ENCODE results near the gene TNK1.
A peak's percentile ranks its signal among the peaks of the same experiment; 100 is the strongest.

The TNK1 gene

DNA sequence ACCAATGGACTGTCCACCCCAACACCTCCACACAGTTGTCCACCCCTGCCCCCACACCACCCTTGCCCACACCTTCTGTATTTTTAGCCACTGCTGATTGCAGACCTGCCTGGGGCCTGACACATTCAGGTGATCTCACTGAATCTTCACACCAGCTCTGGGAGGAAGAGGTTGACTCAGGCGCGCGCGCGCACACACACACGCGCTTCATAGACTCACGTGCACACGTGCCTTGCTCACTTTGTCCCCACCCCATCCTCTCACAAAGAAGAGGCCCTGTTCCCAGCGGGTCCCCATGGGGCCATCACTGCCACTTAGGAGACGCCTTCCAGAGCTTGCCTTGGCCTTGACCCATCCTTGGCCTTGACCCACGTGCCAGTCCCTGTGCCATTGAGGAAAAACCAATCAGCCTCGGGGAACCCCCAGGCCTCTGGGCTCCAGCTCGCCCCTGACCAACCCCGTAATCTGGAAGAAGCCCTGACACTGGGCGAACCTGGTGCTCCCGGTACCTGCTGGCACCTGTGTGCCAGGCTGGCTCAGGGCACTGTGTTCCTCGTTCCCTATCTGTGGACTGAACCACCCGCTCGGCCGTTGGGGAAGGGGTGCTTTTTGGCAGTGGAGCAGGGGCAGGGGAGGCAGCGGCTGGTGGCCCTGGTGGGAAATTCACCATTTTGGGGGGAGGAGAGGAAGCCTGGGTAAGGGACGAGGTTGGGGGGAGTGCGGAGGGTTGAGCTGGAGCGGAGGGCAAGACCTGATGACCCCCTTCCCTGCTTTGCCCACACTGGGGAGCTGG lies 29.9 kb downstream of the TNK1 start:
- DNase-seq (ENCODE audit: low spot score): no peak

DNA sequence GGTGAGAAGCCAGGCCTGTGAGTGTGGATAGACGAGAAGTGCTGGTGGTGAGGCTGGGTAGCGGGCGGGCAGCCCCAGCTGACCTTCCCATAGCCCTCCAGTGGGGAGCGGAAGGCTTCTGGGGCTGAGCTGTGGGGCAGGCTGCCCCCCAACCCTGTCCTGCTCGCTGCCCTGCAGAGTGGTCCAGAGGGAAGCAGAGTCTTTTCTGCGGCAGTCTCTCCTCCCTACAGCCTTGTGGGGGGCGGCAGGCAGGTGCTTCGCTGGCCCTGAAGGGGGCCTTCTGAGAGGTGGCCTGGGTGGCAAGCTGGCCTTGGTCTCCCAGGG lies 30.5 kb downstream of the TNK1 start:
- DNase-seq (ENCODE audit: low spot score): no peak

DNA sequence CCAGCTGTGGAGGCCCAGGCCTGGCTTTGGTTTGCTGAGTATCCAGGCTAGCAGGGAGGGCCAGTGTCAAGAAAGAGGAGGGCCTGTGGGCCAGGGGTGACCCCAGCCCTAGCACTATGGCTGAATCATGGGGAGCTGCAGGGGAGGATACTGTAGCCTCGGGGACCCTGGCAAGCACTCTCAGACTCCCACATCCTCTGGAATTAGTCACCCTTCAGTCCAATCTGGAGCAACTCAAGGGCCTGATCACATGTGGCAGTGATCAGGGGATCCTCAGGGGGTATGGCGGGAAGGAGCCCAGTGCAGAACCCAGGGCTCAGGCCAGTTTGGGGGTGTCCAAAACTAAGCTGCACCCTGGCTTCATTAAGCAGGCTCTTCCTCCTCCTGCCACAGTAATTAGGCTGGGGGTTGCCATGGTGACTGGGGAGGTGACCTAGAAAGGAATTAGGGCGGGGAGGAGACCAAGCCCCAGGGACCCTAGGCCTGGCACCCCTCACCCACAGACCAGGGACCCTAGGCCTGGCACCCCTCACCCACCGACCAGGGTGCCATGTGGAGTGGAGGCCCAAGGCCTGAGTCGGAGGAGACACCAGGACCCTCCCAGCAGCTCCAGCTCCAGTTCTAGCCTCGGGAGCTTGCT lies 32.6 kb downstream of the TNK1 start:
- DNase-seq (ENCODE audit: low spot score): no peak

DNA sequence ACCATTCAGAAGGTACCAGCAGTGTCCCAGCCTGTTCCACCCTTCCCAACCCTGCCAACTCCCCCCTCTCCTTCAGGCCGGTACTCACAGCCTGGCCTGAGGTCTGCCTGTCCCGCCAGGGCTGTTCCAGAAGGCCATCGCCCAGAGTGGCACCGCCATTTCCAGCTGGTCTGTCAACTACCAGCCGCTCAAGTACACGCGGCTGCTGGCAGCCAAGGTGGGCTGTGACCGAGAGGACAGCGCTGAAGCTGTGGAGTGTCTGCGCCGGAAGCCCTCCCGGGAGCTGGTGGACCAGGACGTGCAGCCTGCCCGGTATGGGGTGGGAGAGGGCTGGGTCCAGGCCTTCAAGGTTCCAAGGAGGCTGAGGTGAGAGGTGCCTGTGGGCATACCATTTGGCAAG lies 33.9 kb downstream of the TNK1 start:
- DNase-seq (ENCODE audit: low spot score): no peak

DNA sequence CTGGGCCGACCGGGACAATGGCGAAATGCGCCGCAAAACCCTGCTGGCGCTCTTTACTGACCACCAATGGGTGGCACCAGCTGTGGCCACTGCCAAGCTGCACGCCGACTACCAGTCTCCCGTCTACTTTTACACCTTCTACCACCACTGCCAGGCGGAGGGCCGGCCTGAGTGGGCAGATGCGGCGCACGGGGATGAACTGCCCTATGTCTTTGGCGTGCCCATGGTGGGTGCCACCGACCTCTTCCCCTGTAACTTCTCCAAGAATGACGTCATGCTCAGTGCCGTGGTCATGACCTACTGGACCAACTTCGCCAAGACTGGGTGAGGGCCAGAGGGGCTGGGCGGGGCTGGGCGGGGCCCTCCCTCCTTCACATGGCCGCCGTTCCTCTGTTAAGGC lies 34.9 kb downstream of the TNK1 start:
- no peak for DNase-seq (ENCODE audit: low spot score)

DNA sequence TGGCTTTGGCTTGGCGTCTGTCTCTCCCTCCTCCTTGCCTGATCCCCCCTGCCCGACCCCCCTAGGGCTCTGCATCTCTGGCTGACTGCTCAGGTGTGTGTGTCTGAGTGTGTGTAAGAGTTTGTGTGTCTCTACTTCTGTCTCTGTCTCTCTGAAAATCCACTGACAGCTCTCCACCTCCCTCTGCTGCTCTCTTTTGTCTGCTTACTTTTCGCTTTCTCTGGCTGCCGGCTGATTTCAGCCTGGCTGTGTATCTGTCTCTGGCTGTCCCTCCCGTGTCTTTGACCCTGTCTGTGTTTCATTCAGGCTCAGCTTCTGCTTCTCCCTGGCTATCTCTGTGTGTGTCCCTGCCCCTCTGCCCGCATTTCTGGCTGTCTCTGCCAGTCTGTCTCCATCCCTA lies 35.4 kb downstream of the TNK1 start:
- DNase-seq (ENCODE audit: low spot score): no peak

DNA sequence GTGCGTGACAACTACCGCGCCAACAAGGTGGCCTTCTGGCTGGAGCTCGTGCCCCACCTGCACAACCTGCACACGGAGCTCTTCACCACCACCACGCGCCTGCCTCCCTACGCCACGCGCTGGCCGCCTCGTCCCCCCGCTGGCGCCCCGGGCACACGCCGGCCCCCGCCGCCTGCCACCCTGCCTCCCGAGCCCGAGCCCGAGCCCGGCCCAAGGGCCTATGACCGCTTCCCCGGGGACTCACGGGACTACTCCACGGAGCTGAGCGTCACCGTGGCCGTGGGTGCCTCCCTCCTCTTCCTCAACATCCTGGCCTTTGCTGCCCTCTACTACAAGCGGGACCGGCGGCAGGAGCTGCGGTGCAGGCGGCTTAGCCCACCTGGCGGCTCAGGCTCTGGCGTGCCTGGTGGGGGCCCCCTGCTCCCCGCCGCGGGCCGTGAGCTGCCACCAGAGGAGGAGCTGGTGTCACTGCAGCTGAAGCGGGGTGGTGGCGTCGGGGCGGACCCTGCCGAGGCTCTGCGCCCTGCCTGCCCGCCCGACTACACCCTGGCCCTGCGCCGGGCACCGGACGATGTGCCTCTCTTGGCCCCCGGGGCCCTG lies 36.3 kb downstream of the TNK1 start:
- DNase-seq (ENCODE audit: low spot score): no peak

DNA sequence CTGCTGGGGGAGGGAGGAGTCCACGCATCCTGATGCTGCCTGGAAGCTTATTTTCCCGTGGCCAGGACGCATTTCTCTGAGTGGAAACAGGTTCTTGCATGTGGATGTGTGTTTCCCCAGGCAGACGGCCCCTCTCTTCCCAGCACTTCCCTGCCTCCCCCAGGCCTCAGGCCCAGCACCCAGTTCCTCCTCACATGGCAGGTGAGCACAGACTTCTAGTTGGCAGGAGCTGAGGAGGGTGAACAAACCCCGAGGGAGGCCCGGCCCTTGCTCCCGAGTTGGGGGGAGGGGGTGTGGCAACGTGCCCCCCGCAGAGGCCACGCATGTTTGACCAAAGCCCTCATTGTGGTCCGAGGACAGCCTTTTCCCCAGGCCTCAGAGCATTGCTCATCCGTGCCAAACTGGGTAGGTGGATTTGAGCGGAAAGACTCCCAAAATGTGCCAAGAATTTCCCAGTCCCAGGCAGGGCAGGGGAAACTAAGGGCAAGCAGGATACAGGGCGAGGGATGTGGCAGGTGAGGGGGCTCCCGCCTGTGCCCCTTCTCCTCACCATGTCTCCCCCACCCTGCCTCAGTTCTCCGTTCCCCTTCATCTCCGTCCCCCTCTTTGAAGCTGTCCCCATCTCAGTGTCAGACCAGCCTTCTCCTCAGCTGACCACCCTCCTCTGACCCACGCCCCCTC lies 37.7 kb downstream of the TNK1 start:
- no peak for DNase-seq (ENCODE audit: low spot score)

DNA sequence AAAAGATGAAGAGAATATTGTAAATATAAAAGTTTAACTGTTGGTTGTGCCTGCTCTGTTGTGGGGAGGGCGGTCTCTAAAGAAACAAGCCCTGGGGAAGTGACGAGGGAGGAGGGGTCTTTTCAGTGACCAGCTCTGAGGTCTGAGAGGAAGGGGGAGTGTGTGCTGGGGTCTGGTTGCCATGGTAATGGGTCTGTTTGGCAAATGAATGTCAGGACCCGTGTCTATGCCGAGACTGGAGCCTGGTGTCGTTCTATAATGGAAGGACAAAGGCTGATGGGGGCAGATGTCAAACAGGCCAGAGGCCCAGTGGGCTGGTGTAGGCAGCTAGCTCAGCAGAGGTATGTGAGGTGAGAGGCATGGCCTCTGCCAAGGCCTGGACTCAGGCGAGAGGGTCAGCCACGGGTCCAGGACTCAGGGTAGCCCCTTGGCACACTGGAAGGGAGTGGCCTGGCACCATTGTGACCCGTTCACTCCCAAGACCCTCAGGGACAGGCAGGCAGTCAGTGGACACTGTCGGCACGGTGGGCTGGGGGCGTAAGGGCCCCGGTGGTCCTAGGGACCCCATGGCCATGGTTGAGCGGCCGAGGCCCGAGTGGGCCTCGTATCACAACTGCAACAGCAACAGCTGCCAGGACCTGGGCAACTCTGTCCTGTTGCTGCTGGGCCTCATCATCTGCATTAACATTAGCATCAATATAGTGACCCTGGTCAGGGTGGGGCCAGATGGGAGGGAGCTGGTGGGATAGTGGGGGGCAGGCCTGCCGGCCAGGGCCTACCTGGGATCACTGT lies 39.1 kb downstream of the TNK1 start, which contains the start of gene SPEM1:
TSS of gene SPEM1 (plus strand) at position 506 of the 792 bp plus-strand sequence. CDS start at position 567, 61 bp downstream.
- peak; percentile 68 for DNase-seq (ENCODE audit: low spot score)

DNA sequence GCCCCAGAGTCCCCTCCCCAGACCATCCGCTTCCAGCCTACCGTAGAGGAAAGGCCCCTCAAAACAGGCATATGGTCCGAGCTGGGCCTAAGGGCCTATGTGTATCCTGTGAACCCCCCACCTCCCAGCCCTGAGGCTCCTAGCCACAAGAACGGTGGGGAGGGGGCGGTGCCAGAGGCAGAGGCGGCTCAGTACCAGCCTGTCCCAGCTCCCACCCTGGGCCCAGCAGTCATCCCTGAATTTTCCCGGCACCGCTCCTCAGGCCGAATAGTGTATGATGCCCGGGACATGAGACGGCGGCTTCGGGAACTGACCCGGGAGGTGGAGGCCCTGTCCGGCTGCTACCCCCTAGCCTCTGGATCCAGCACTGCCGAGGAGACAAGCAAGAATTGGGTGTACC lies 40.3 kb downstream of the TNK1 start:
- DNase-seq (ENCODE audit: low spot score): no peak

DNA sequence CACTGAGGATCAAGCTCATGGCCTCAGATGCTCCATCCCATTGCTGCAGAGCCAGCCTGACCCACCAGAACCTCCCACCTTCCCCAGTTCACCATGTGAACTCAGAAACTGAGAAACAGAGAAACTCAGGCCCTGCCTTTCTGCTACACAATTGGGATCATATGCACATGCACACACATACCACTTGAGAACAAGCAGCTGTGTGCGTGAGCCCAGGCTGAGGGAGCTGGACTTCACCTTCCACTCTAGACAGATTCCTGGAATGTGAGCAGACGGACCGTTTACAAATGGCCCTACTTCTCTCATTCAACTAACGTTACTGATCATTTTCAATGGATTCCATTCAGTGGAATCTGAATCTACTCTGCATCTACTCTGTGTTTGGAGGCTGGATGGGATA lies 42.8 kb downstream of the TNK1 start:
- DNase-seq (ENCODE audit: low spot score): no peak

DNA sequence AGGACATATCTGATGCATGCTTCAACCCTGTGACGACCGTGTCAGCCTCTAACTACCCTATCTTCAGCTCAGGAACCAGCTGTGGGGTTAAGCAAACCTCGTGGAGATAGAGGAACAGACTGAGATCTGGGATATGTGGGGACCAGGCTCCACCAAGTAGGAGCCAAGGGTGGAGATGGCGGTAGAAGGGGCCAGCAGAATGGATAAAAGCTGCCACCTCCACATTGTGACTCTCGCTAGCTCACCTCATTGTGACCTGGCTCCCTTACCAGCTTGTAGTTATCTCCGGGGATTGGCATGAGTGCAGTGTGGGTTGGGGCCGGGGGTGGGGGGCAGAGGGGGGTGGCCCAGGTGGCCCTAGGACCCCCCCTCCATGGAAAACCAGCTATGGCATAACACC lies 44.4 kb downstream of the TNK1 start, which contains the start of gene SPEM2:
TSS of gene SPEM2 (plus strand) at position 301 of the 400 bp plus-strand sequence. CDS start at position 374, 73 bp downstream.
- DNase-seq (ENCODE audit: low spot score): no peak

DNA sequence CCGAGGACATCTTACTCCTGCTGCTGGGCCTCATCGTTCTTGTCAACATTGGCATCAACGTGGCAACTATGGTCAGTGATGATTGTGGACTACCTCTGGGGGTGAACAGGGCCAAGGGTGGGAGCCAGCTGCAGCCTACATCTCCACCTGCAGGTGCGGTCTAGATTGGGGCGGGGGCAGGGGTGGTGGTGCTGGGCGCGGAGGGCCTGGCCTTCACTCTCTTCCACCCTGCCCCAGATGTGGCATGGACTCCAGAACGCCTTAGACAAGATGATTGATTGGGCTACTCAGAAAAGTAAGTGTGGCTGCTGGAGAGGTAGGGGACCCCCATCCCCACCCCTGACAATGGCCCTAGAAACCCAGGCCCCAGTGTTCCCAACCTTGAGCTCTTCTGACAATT lies 44.9 kb downstream of the TNK1 start:
- no peak for DNase-seq (ENCODE audit: low spot score)

DNA sequence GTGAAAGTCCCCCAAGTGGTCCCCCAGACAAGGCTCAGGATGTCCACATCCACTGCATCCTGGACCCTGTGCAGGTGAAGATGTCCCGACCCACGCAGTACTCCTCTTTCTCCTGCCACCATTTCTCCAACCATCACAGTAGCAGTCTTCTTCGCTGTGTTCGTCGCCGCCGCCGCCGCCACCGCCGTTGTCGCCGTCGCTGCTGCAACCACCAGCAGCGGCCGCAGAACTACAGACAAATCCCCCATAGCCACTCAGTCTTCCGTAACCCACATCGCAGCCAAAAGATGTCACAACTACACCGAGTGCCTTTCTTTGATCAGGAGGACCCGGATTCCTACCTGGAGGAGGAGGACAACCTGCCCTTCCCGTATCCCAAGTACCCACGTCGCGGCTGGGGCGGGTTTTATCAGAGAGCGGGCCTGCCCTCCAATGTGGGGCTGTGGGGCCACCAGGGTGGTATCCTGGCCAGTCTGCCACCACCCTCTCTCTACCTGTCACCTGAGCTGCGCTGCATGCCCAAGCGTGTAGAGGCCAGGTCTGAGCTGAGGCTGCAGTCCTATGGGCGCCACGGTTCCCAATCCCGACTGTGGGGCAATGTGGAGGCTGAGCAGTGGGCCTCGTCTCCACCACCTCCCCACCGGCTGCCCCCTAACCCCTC lies 45.4 kb downstream of the TNK1 start:
- DNase-seq (ENCODE audit: low spot score): no peak

DNA sequence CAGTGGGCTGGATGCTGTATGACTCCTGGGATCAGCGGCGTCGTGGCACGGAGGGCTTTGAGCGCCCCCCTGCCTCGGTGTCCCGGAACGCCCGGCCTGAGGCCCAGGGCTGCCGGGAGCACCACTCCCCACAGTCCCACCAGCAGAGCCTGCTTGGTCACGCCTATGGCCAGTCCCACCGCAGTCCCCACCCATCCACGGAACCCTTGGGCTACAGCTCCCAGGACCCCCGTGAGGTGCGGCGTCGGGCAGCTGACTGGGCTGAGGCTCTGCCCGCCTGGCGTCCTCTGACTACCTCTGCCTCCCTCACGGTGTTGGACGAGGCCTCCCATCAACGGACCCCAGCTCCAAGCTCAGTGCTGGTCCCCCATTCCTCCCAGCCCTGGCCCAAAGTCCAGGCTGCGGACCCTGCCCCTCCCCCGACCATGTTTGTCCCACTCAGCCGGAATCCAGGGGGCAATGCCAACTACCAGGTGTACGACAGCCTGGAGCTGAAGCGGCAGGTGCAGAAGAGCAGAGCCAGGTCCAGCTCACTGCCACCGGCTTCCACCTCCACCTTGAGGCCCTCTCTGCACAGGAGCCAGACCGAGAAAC lies 46.1 kb downstream of the TNK1 start:
- no peak for DNase-seq (ENCODE audit: low spot score)

DNA sequence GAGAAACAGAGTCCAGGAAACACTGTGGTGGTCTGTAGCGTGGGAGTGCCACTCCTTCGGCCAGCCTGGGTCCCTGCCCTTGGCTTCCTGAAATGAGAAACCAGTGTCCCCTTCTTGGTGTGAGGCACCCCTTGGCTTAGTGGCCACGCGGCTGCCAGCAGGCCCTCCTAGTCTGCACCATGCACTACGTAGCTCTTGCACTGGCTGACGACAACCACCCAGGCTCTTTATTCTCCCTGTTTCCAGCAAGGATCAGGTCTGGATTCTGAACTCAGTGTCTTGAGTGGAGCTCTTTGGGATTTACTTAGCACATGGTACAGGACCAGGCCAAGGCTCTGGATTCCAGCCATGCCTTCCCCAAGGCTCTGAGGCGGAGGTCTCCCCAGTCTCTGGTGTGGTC lies 46.7 kb downstream of the TNK1 start:
- DNase-seq (ENCODE audit: low spot score): no peak

DNA sequence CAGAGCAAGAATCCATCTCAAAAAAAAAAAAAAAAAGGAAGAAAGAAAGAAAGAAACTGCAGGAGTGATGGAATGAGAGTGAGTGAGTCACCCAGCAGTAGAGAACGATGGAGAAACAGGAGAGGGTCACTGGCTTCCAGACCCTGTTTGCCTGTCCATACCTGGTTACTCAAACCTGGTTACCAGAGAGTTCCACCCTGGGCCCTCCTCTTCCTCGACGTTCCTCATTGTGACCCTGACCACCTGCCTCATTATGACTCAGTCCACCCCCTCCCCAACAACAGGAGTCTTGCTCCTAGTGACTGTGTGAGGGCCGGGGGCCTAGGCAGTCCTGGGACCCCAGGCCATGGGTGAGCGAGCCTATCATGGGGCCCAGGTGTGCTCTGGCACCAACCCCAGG lies 47.7 kb downstream of the TNK1 start, which contains the start of gene SPEM3:
TSS of gene SPEM3 (plus strand) at position 301 of the 400 bp plus-strand sequence. CDS start at position 347, 46 bp downstream.
- DNase-seq (ENCODE audit: low spot score): no peak

DNA sequence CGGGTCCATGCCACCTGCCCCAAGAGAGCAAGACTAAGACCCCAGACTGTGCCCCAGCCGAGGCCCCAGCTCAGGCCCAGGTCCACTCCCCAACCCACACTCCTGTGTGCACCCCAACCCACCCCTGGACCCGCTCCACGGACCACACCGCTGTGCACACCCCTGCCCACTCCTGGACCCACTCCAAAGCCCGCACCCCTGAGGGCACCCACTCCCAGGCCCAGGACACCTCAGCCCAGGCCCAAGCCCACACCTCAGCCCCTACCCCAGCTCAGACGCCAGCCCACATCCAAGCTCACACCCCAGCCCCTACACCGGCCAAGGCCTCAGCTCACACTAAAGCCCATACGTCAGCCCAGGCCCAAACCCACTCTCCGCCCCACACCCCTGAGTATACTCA lies 48.8 kb downstream of the TNK1 start:
- DNase-seq (ENCODE audit: low spot score): no peak

DNA sequence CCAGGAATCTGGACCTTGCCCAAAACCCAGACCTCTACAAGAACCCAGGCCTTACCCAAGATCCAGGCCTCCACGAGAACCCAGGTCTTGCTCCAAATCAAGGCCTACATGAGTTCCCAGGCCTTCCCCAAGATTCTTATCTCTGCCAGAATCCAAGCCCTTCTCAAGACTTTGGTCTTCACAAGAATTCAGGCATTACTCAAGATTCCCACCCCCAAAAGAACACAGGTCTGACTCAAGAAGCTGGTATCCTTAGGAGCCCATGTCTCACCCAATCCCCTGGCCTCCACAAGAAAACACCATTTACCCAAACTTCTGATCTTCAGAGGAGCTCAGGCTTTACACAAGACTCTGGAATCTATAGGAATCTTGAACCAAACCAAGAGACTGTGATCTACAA lies 50.3 kb downstream of the TNK1 start:
- DNase-seq (ENCODE audit: low spot score): no peak

DNA sequence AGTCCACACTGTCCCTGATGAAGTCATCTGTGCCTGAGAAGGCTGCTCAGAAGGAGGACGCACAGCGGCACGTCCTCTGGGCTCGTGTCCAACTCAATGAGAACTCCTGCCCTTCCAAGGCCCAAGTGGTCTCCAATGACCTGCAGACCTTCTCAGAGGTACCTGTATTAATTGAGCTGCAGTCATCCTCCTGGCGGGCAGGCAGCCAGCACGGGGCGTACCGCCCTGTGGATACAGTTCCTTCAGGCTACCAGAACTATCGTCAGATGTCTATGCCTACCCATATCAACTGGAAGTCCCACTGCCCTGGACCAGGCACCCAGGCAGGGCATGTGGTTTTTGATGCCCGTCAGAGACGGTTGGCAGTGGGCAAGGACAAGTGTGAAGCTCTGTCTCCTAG lies 51.4 kb downstream of the TNK1 start:
- no peak for DNase-seq (ENCODE audit: low spot score)

Measured in SK-N-DZ (cell line).